ENCODE data around the gene LCN6. TPM values are rescaled to one million over a fixed set of nuclear protein-coding genes. Genes with fewer than 3 reads are reported as not detected.

LCN6 gene
- total and polyA plus RNA-seq, 8 donors = 0.38 to 18.9 TPM; not detected in 6

GRCh38 chr9:136765041-136765440 is 16.7 kb upstream of the LCN6 start:
- intact Hi-C loops (cut with DNase I) = no loop called here
- Histone ChIP-seq H3K36me3 (no peaks in the 10 kb centered on the region), H3K27me3 (peaks cover 6 to 51% of the 10 kb centered on the region in 2 donors), H3K27ac (no peak overlapping the region), H3K4me1 (no peaks in the 10 kb centered on the region), H3K4me3 (no peak overlapping the region), H3K9me3 (no peaks in the 10 kb centered on the region)
- TF ChIP-seq, protein P1, sequence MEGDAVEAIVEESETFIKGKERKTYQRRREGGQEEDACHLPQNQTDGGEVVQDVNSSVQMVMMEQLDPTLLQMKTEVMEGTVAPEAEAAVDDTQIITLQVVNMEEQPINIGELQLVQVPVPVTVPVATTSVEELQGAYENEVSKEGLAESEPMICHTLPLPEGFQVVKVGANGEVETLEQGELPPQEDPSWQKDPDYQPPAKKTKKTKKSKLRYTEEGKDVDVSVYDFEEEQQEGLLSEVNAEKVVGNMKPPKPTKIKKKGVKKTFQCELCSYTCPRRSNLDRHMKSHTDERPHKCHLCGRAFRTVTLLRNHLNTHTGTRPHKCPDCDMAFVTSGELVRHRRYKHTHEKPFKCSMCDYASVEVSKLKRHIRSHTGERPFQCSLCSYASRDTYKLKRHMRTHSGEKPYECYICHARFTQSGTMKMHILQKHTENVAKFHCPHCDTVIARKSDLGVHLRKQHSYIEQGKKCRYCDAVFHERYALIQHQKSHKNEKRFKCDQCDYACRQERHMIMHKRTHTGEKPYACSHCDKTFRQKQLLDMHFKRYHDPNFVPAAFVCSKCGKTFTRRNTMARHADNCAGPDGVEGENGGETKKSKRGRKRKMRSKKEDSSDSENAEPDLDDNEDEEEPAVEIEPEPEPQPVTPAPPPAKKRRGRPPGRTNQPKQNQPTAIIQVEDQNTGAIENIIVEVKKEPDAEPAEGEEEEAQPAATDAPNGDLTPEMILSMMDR (IDR thresholded peaks at IDR 0.05) = no peak
- DNase-seq (no peak), ATAC-seq (no peak)

- peaks cover 6 to 57% of the 10 kb centered on the region in 2 donors for H3K27me3 ChIP-seq
- no peak for ATAC-seq
- no peak for DNase-seq
- H3K9me3 ChIP-seq = no peaks in the 10 kb centered on the region
- no peak within 1 kb of the TSS for H3K27ac ChIP-seq
- H3K36me3 ChIP-seq = no peaks in the 10 kb centered on the region
- no peak within 1 kb of the TSS for H3K4me3 ChIP-seq
- H3K4me1 ChIP-seq = no peaks in the 10 kb centered on the region
- intact Hi-C loops (cut with DNase I) = no loop called here
- TF ChIP-seq, protein P1 (IDR thresholded peaks at IDR 0.05) = no peak
Measured at GRCh38 chr9:136764301-136764891, 16.1 kb upstream of the LCN6 start, which contains the start of gene LCN15. TSS of gene LCN15 (minus strand) at chr9:136764518. CDS start at chr9:136764488, 30 bp downstream.

DNA sequence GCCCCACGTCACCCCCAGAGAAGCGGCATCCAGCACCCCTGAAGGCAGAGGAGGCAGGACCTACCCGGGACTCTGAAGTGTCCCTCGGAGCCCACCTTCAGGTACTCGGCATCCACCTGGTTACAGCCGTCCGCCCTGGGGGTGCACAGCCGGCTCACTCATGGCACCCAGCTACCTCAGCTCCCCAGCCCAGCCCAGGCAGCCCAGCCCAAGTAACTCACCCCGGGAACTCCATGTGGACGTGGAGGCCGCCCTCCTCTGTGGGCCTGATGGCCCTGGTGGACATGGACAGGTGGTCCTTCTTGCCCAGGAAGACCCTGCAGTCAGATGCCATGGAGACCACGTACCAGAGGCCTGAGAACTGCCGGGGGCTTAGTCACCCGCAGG is 15.3 kb upstream of the LCN6 start:
- Histone ChIP-seq H3K9me3 (no peaks in the 10 kb centered on the region), H3K27me3 (peaks cover 5 to 58% of the 10 kb centered on the region in 2 donors), H3K4me3 (no peak overlapping the region), H3K4me1 (no peaks in the 10 kb centered on the region), H3K36me3 (no peaks in the 10 kb centered on the region), H3K27ac (no peak overlapping the region)
- intact Hi-C loops (cut with DNase I) = no loop called here
- no peak for DNase-seq
- no peak for ATAC-seq
- TF ChIP-seq, protein P1 (IDR thresholded peaks at IDR 0.05) = no peak

DNA sequence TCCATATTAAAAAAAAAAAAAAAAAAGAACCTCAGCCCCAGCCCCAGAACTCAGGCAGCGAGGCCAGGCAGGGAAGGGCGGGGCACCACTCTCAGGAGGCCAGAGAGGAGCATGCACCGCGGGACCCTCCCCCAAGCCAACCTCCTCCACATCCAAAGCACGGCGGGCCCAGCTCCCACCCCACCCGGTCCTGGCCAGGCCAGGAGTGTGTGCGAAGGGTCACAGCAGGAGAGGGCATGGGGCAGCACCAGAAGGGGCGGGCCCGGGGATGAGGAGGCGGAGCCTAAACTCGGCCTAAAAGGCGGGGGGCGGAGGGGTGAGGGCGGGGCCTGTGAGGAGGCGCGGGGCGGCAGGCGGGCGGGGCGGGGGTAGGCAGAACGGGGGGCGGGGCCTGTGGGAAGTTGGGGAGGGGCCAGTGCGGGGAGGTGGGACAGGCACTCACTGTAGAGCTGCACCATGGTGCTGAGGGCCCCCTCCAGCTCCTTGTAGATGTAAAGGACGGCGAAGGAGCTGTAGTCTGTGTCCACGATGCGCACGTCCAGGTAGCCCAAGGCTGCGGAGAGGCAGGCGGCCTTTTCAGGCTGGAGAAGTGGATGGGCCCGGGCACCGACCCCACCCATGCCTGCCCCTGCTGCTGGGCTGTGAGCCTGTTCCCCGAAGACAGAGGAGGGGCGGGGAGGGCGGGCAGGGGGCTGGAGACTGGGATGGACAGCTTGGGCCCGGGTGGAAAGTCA is 14.8 kb upstream of the LCN6 start:
- ATAC-seq (peak; percentile 54), DNase-seq (peak in 1 of 4 donors; percentile 84)
- Histone ChIP-seq H3K9me3 (no peaks in the 10 kb centered on the region), H3K27ac (no peak overlapping the region), H3K27me3 (peaks cover 0 to 56% of the 10 kb centered on the region in 2 donors), H3K4me3 (no peak overlapping the region), H3K4me1 (no peaks in the 10 kb centered on the region), H3K36me3 (no peaks in the 10 kb centered on the region)
- intact Hi-C loops (cut with DNase I) = no loop called here
- TF ChIP-seq, protein P1 (IDR thresholded peaks at IDR 0.05) = no peak

- Histone ChIP-seq H3K4me3 (no peak overlapping the region), H3K9me3 (no peaks in the 10 kb centered on the region), H3K36me3 (no peaks in the 10 kb centered on the region), H3K27me3 (peaks cover 0 to 48% of the 10 kb centered on the region in 2 donors), H3K4me1 (no peaks in the 10 kb centered on the region), H3K27ac (no peak overlapping the region)
- DNase-seq (peak in 1 of 4 donors; percentile 33), ATAC-seq (no peak)
- intact Hi-C loops (cut with DNase I) = no loop called here
- TF ChIP-seq, protein P1 (IDR thresholded peaks at IDR 0.05) = no peak
Measured at GRCh38 chr9:136762221-136762691, 13.9 kb upstream of the LCN6 start.

Measured in left lung (tissue), 10 donors.